Heart left ventricle (tissue), 13 donors: ENCODE results near the gene USP50.

Experiments
- POLR2A ChIP-seq, 2 donors: fragments of 450-650 bp; IDR thresholded peaks; one replicate each; pipeline ENCODE4 v1.6.1; 2017; ENCODE audit warnings: antibody characterized with exemption in 2 of 2, mild to moderate bottlenecking in 2 of 2, moderate library complexity in 2 of 2
- TF ChIP-seq, protein P1 (sequence below), 12 donors: fragments of 200-600 bp; sonication (generic) in 4 of 12; IDR thresholded peaks; one replicate each; pipeline versions ENCODE4 v1.5.0 to v1.8.0; 2018 to 2022; ENCODE audit warnings: antibody characterized with exemption in 12 of 12, mild to moderate bottlenecking in 5 of 12
- donor health status: ischemic (EF 13 %, LVEDD 7.1; RV severe dilation, severe dysfunction).
- donor health status: DM: no; HTN: yes; CAD: no.
- donor health status: DM: no; HTN: no; CAD: no.
- donor health status: ischemic (EF 25% LVEDD 6.9; RV normal size, moderate dysfunction).
- donor health status: ischemic (EF 25% LVEDD 5.7; RV mildly dilated, moderate dysfunction).
- donor health status: ischemic (EF 35%, LVEDD 5.7; RV mildly dilated, moderate dysfunction).
- donor health status: nonischemic (EF 11% LVEDD 7.7; RV severe dilation, severe dysfunction).
- donor health status: DM: yes; HTN: yes; CAD: no.
- donor health status: PGD.
- donor health status: ischemic (EF 29% LVEDD 5.4; RV normal size, mild dysfunction).
- donor health status: nonischemic (EF 23%, LVEDD 6.1; RV moderate dilation, normal function).

- no peak for TF ChIP-seq POLR2A (IDR thresholded peaks at IDR 0.05)
- TF ChIP-seq, protein P1, sequence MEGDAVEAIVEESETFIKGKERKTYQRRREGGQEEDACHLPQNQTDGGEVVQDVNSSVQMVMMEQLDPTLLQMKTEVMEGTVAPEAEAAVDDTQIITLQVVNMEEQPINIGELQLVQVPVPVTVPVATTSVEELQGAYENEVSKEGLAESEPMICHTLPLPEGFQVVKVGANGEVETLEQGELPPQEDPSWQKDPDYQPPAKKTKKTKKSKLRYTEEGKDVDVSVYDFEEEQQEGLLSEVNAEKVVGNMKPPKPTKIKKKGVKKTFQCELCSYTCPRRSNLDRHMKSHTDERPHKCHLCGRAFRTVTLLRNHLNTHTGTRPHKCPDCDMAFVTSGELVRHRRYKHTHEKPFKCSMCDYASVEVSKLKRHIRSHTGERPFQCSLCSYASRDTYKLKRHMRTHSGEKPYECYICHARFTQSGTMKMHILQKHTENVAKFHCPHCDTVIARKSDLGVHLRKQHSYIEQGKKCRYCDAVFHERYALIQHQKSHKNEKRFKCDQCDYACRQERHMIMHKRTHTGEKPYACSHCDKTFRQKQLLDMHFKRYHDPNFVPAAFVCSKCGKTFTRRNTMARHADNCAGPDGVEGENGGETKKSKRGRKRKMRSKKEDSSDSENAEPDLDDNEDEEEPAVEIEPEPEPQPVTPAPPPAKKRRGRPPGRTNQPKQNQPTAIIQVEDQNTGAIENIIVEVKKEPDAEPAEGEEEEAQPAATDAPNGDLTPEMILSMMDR (IDR thresholded peaks at IDR 0.05): no peak
Measured at GRCh38 chr15:50558012-50558411, 11.5 kb upstream of the USP50 start.
